PC-9 (cell line): ENCODE measurements around the gene C22orf42. TPM values are rescaled to one million over a fixed set of nuclear protein-coding genes. Genes with fewer than 3 reads are reported as not detected.

Experiments used
- Bru-seq: library from RNA; stranded (reverse); fragments of 400-500 nt; gene quantifications from one replicate; lab custom pipeline; 2021; lab: Mats Ljungman, UMichigan
- BruChase-seq, 2 experiments: library from RNA; stranded (reverse); fragments of 400-500 nt; gene quantifications; one replicate each; lab custom pipeline; 2021; lab: Mats Ljungman, UMichigan
- BruUV-seq: library from RNA; stranded (reverse); fragments of 400-500 nt; replicated peaks from 2 replicates; lab custom pipeline; 2021; lab: Mats Ljungman, UMichigan
- CTCF ChIA-PET: fragments of 300-600 bp; sonication (Branson Sonifier 250); formaldehyde crosslinking; loops from one replicate; lab custom pipeline; 2022; ENCODE audit warnings: antibody characterized with exemption; lab: Charles Lee
- POLR2A ChIA-PET: fragments of 300-600 bp; sonication (Branson Sonifier 250); formaldehyde crosslinking; loops from one replicate; lab custom pipeline; 2022; ENCODE audit warnings: antibody characterized with exemption; ENCODE audit not compliant: unreplicated experiment; lab: Charles Lee
- DNase-seq, 2 experiments: peaks; one replicate each; pipeline versions ENCODE4 v3.0.0 to v3.0.0-alpha.2; 2015 to 2022; ENCODE audit warnings: mixed read lengths in 1 of 2
- H2AFZ ChIP-seq: fragments of 200-600 bp; sonication (generic); 2 replicates; pipeline ENCODE4 v1.8.1; 2017; ENCODE audit warnings: antibody characterized with exemption
- H3F3A ChIP-seq: fragments of 200-600 bp; sonication (generic); 2 replicates; pipeline ENCODE4 v1.8.1; 2017; ENCODE audit warnings: antibody characterized with exemption, mild to moderate bottlenecking, low read depth; ENCODE audit not compliant: insufficient read depth
- H3K27ac ChIP-seq: fragments of 200-600 bp; sonication (generic); 2 replicates; pipeline ENCODE4 v1.6.1; 2016; ENCODE audit warnings: mixed run types
- H3K27me3 ChIP-seq: fragments of 200-600 bp; sonication (generic); 2 replicates; pipeline ENCODE4 v1.6.1; 2016; ENCODE audit warnings: low read depth, mixed run types; ENCODE audit not compliant: insufficient read depth
- H3K36me3 ChIP-seq: fragments of 200-600 bp; sonication (generic); 2 replicates; pipeline ENCODE4 v1.6.1; 2016; ENCODE audit warnings: low read depth, mixed run types
- H3K4me1 ChIP-seq: fragments of 200-600 bp; sonication (generic); replicated peaks from 2 replicates; pipeline ENCODE4 v1.6.1; 2016; ENCODE audit warnings: mixed run types; ENCODE audit not compliant: insufficient read depth
- H3K4me2 ChIP-seq: fragments of 200-600 bp; sonication (generic); 2 replicates; pipeline ENCODE4 v1.6.1; 2017; ENCODE audit warnings: mixed run types
- H3K4me3 ChIP-seq: fragments of 200-600 bp; sonication (generic); 2 replicates; pipeline ENCODE4 v1.6.1; 2016; ENCODE audit warnings: mixed run types
- H3K79me2 ChIP-seq: fragments of 200-600 bp; sonication (generic); 2 replicates; pipeline ENCODE4 v1.6.1; 2017; ENCODE audit warnings: low read depth, mixed run types
- H3K9me2 ChIP-seq: fragments of 200-600 bp; sonication (generic); 2 replicates; pipeline ENCODE4 v1.8.1; 2017; ENCODE audit warnings: mild to moderate bottlenecking; ENCODE audit not compliant: insufficient read depth
- H3K9me3 ChIP-seq: fragments of 200-600 bp; sonication (generic); 2 replicates; pipeline ENCODE4 v1.8.1; 2016; ENCODE audit warnings: low read depth; ENCODE audit not compliant: insufficient read depth
- H4K20me1 ChIP-seq: fragments of 200-600 bp; sonication (generic); 2 replicates; pipeline ENCODE4 v1.8.1; 2017; ENCODE audit not compliant: insufficient read depth
- CTCF ChIP-seq: fragments of 200-600 bp; sonication (generic); conservative IDR thresholded peaks from 2 replicates; pipeline ENCODE4 v1.6.1; 2017; ENCODE audit warnings: mixed run types, antibody characterized with exemption, mild to moderate bottlenecking, moderate library complexity
- EZH2 ChIP-seq: fragments of 200-600 bp; sonication (generic); IDR thresholded peaks from 2 replicates; pipeline ENCODE4 v1.8.0; 2017; ENCODE audit warnings: antibody characterized with exemption, low read depth
- intact Hi-C: fragments of 100-400 bp; cut with micrococcal nuclease; formaldehyde crosslinking; loops from one replicate; pipeline ENCODE4 v1.10.0; 2022; ENCODE audit not compliant: unreplicated experiment
- long read RNA-seq: library from polyadenylated mRNA; stranded (forward); transcript quantifications from one replicate; pipeline ENCODE4 v2.0.0, GENCODE V29; 2022
- total RNA-seq: library from RNA; stranded (reverse); gene quantifications from 2 replicates; pipeline ENCODE4 v1.2.3, GENCODE V29; 2021

C22orf42 gene
- total RNA-seq (not detected in 2 replicates), Bru-seq, nascent RNA (not detected), BruChase-seq, experiment 1, labeled RNA remaining after a 2-hour chase (not detected), BruChase-seq, experiment 2, labeled RNA remaining after a 6-hour chase (not detected)
- long read RNA-seq: 0 reads

DNA sequence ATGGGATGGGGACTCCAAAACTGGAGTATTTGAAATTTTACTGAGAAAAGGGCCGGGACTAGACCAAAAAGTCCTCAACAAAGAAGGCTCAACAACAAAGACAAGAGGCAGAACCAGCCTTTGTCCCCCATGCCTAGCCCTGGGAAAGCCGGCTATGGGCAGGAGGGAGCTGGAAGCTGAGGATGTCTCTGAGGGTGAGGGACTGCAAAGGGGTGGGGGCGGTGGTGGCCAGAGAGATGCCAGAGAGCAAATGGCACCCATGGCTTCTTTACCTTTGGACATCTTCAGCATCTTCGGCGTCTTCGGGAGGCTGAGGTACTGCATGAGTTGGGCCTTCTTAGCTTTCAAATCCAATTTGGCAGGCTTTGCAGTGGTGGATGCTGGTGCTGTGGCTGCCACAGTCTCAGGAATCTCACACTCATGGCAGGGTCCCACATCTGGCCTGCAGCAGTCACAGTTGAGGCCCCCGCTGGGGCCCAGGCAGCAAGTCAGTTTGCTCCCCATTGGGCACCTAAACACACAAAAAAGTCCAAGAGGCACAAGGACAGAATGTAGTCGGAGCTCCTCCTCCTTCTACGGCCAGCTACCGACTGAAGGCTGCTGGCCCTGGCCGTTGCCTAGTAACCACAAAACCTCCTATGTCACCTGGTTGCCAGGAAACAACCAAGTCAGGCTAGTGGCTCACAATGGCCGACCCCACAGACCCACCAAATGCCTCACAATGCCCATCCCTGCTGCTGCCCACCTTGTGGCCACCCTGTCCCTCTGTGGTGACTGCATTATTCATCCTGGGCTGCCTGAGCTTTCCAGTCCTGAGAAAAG is at the start of gene C22orf42:
Gene C22orf42 (minus strand): TSS at position 592 of the 822 bp plus-strand sequence. CDS start 88 bp downstream, at position 504.
- no peaks in the 10 kb centered on the region for H4K20me1 ChIP-seq
- intact Hi-C loops: no loop called here
- DNase-seq: no peak
- no peak within 1 kb of the TSS for H3K4me3 ChIP-seq
- H3K27ac ChIP-seq: no peak within 1 kb of the TSS
- no peaks in the 10 kb centered on the region for H3K9me3 ChIP-seq
- no peaks in the 10 kb centered on the region for H3K4me1 ChIP-seq
- H2AFZ ChIP-seq: no peak within 1 kb of the TSS
- no peaks in the 10 kb centered on the region for H3K9me2 ChIP-seq
- H3K36me3 ChIP-seq: no peaks in the 10 kb centered on the region
- POLR2A ChIA-PET: no interaction called here
- no peaks in the 10 kb centered on the region for H3F3A ChIP-seq
- TF ChIP-seq CTCF (no peak), EZH2 (no peak)
- no peaks in the 10 kb centered on the region for H3K79me2 ChIP-seq
- H3K4me2 ChIP-seq: no peak within 1 kb of the TSS
- no TSS peak for BruUV-seq
- CTCF ChIA-PET: no interaction called here
- H3K27me3 ChIP-seq: peaks cover 82% of the 10 kb centered on the region

GRCh38 chr22:32208681-32209080 is 49.6 kb upstream of the C22orf42 start:
- H3K79me2 ChIP-seq: no peaks in the 10 kb centered on the region
- no peak overlapping the region for H3K27ac ChIP-seq
- BruUV-seq: no TSS peak
- H3K36me3 ChIP-seq: no peaks in the 10 kb centered on the region
- intact Hi-C loops: loop anchor here (10.0 kb wide), 1 partner anchor 266 kb away; the partner anchor contains the start of gene FBXO7
- H3K4me1 ChIP-seq: no peaks in the 10 kb centered on the region
- no peaks in the 10 kb centered on the region for H4K20me1 ChIP-seq
- no peak overlapping the region for H3K4me2 ChIP-seq
- CTCF ChIA-PET: no interaction called here
- no peak for DNase-seq
- TF ChIP-seq EZH2 (no peak), CTCF (no peak)
- H3F3A ChIP-seq: no peaks in the 10 kb centered on the region
- POLR2A ChIA-PET: no interaction called here
- no peak overlapping the region for H3K4me3 ChIP-seq
- H2AFZ ChIP-seq: no peak overlapping the region
- H3K27me3 ChIP-seq: peaks cover 33% of the 10 kb centered on the region
- H3K9me3 ChIP-seq: no peaks in the 10 kb centered on the region
- H3K9me2 ChIP-seq: no peaks in the 10 kb centered on the region

- H2AFZ ChIP-seq: no peak overlapping the region
- intact Hi-C loops: loop anchor here (1.0 to 10.0 kb wide), 2 partner anchors 231 to 267 kb away; partner anchors contain the start of gene FBXO7
- no peaks in the 10 kb centered on the region for H3K9me3 ChIP-seq
- ChIA-PET CTCF (no interaction called here), POLR2A (no interaction called here)
- H3K27me3 ChIP-seq: peaks cover 32% of the 10 kb centered on the region
- H3K9me2 ChIP-seq: no peaks in the 10 kb centered on the region
- DNase-seq: no peak
- no peak overlapping the region for H3K4me2 ChIP-seq
- H3K4me3 ChIP-seq: no peak overlapping the region
- H3K27ac ChIP-seq: no peak overlapping the region
- H3K36me3 ChIP-seq: no peaks in the 10 kb centered on the region
- no peaks in the 10 kb centered on the region for H4K20me1 ChIP-seq
- TF ChIP-seq EZH2 (no peak), CTCF (no peak)
- no peaks in the 10 kb centered on the region for H3K4me1 ChIP-seq
- no peaks in the 10 kb centered on the region for H3F3A ChIP-seq
- H3K79me2 ChIP-seq: no peaks in the 10 kb centered on the region
- no TSS peak for BruUV-seq
These were observed 48.9 kb upstream of the C22orf42 start for GRCh38 chr22:32207971-32208480.
